Measurements from ENCODE around the gene TBL1X. TPM values are rescaled to one million over a fixed set of nuclear protein-coding genes. Genes with fewer than 3 reads are reported as not detected.

The TBL1X gene
- total and polyA plus RNA-seq, 2 of the 8 experiments (the other 6 are each of a cell fraction or from before 2014, with no cell fraction given), result 13.3 to 25.6 TPM

GRCh38 chrX:9522378-9523155, 57.7 kb downstream of the TBL1X start:
- no peak overlapping the region for H2BK12ac ChIP-seq (ENCODE audit: low read depth, low read length)
- ChIA-PET POLR2A (ENCODE audit: partially characterized antibody) (no interaction called here), CTCF (ENCODE audit: partially characterized antibody) (no interaction called here)
- H3K4me3 ChIP-seq (ENCODE audit: extremely low read depth in 1 of 4, insufficient read depth in 2 of 4, low read depth in 3 of 4, low read length in 4 of 4), result no peak overlapping the region
- no peak overlapping the region for H4K8ac ChIP-seq (ENCODE audit: extremely low read depth, insufficient read depth, low read length)
- H3K79me1 ChIP-seq (ENCODE audit: low read depth, low read length), result 0 out of 2 replicates have a peak, but pooled peaks cover 4% of the 10 kb centered on the region
- no peaks in the 10 kb centered on the region for H3K36me3 ChIP-seq (ENCODE audit: control insufficient read depth in 2 of 4, insufficient read depth in 4 of 4, low read length in 3 of 4)
- H3K27ac ChIP-seq (ENCODE audit: low read depth, low read length), result no peak overlapping the region
- H2BK15ac ChIP-seq (ENCODE audit: low read length), result no peak overlapping the region
- DNase-seq (ENCODE audit: low read depth in 1 of 2, low spot score in 2 of 2) (no peak), FAIRE-seq (no peak)
- H2BK20ac ChIP-seq (ENCODE audit: low read length), result no peak overlapping the region
- no peak overlapping the region for H4K91ac ChIP-seq (replicated peaks; ENCODE audit: insufficient read length, low read length)
- no peak overlapping the region for H3K9ac ChIP-seq (replicated peaks in 1 of 4; ENCODE audit: extremely low read depth in 1 of 4, low read depth in 3 of 4, low read length in 3 of 4)
- H3K23me2 ChIP-seq (ENCODE audit: low read depth, low read length), result peaks cover 2% of the 10 kb centered on the region; the same call in 1 of the 2 replicates
- H3K56ac ChIP-seq (replicated peaks; ENCODE audit: insufficient read length, low read depth, low read length), result no peak overlapping the region
- H3K4me1 ChIP-seq (replicated peaks in 1 of 4; ENCODE audit: control insufficient read depth in 3 of 4, insufficient read depth in 4 of 4, low read length in 3 of 4), result peaks cover 0 to 8% (median 4%) of the 10 kb centered on the region in 4 experiments; a peak in 4 of 7 replicates
- no peak overlapping the region for H3K14ac ChIP-seq (ENCODE audit: insufficient read length)
- H3K79me2 ChIP-seq (ENCODE audit: control insufficient read depth in 1 of 2, insufficient read depth in 2 of 2, low read length in 2 of 2), result peaks cover 0 to 33% of the 10 kb centered on the region in 2 experiments; a peak in 2 of 4 replicates
- no peak overlapping the region for H3K4me2 ChIP-seq (ENCODE audit: insufficient read depth in 1 of 2, low read depth in 2 of 2, low read length in 2 of 2)
- H3K18ac ChIP-seq (ENCODE audit: extremely low read depth, low read length), result no peak overlapping the region
- 97% methylated on average over 5 of the region's 7 CpGs; no CpG with 5 or more reads in 1 of the 2 experiments for WGBS, 2 experiments (ENCODE audit: extremely low coverage in 1 of 2, insufficient coverage in 1 of 2, insufficient read length in 1 of 2, insufficient replicate concordance in 2 of 2, low coverage in 1 of 2, low lambda C conversion rate in 2 of 2, missing lambda C conversion rate in 1 of 2)
- TF ChIP-seq E2F6 (IDR thresholded peaks at IDR 0.05), result no peak
- no peak for TF ChIP-seq SIX5 (IDR thresholded peaks at IDR 0.05; ENCODE audit: low read depth, low read length)
- no peak for TF ChIP-seq BACH1 (IDR thresholded peaks at IDR 0.05; ENCODE audit: low read length)
- TF ChIP-seq RAD21 (IDR thresholded peaks at IDR 0.05 in 1 of 2, conservative IDR thresholded peaks at IDR 0.05 in 1 of 2; ENCODE audit: low read depth in 2 of 2, low read length in 2 of 2), result no peak
- no peak for TF ChIP-seq CBX5 (IDR thresholded peaks at IDR 0.05; ENCODE audit: low read depth, low read length)
- no peak for TF ChIP-seq HDAC2 (IDR thresholded peaks at IDR 0.05; ENCODE audit: borderline replicate concordance in 1 of 2, low read depth in 2 of 2, low read length in 2 of 2)
- no peak for TF ChIP-seq ZNF274 (IDR thresholded peaks at IDR 0.05; ENCODE audit: borderline replicate concordance, extremely low read depth, low read length)
- no peak for TF ChIP-seq ATF2 (IDR thresholded peaks at IDR 0.05; ENCODE audit: low read length)
- H4K20me1 ChIP-seq (replicated peaks in 1 of 2; ENCODE audit: control insufficient read depth in 1 of 2, insufficient read depth in 2 of 2, low read length in 2 of 2), result peaks cover 0 to 1% of the 10 kb centered on the region in 2 experiments
- H3K23ac ChIP-seq (ENCODE audit: insufficient read length), result no peak overlapping the region
- H3K9me3 ChIP-seq (ENCODE audit: insufficient read depth in 2 of 2, low read depth in 1 of 2, low read length in 1 of 2), result no peaks in the 10 kb centered on the region
- H2AFZ ChIP-seq (ENCODE audit: low read length), result no peak overlapping the region
- no peak overlapping the region for H4K5ac ChIP-seq (ENCODE audit: insufficient read length, low read depth, low read length)
- no peak overlapping the region for H2BK5ac ChIP-seq (ENCODE audit: low read depth, low read length)
- no peak overlapping the region for H2BK120ac ChIP-seq (replicated peaks; ENCODE audit: low read depth, low read length)
- H3K4ac ChIP-seq (replicated peaks; ENCODE audit: insufficient read length, low read depth, low read length), result no peak overlapping the region
- no peak overlapping the region for H2AK5ac ChIP-seq (ENCODE audit: low read depth, low read length)
- H3K27me3 ChIP-seq (replicated peaks in 1 of 4; ENCODE audit: control insufficient read depth in 3 of 4, extremely low read depth in 1 of 4, insufficient read depth in 3 of 4, low read length in 3 of 4), result no peaks in the 10 kb centered on the region

All from H1 (cell line).